Upper lobe of left lung (tissue), 6 donors: ENCODE data around the gene PILRB. TPM values are rescaled to one million over a fixed set of nuclear protein-coding genes. Genes with fewer than 3 reads are reported as not detected.

Experiments used
- ATAC-seq, 2 donors: fragments of 200-7000 bp; cut with Tn5 transposase; one replicate each; pipeline ENCODE4 v1.9.1; 2022; ENCODE audit warnings: mild to moderate bottlenecking in 2 of 2, moderate library complexity in 2 of 2; ENCODE audit not compliant: low FRiP score in 2 of 2
- DNase-seq, 2 donors: peaks; one replicate each; pipeline ENCODE4 v3.0.0-alpha.2; 2019 to 2020
- H3K27ac ChIP-seq, 4 donors: fragments of 200-600 bp; sonication (generic); one replicate each; pipeline ENCODE4 v1.5.1; 2016 to 2019
- H3K27me3 ChIP-seq, 4 donors: fragments of 200-600 bp; sonication (generic); one replicate each; pipeline ENCODE4 v1.5.1; 2017 to 2019
- H3K36me3 ChIP-seq, 4 donors: fragments of 200-600 bp; sonication (generic); one replicate each; pipeline ENCODE4 v1.5.1; 2016 to 2019
- H3K4me1 ChIP-seq, 4 donors: fragments of 200-600 bp; sonication (generic); one replicate each; pipeline ENCODE4 v1.5.1; 2018 to 2019
- H3K4me3 ChIP-seq, 4 donors: fragments of 200-600 bp; sonication (generic); one replicate each; pipeline ENCODE4 v1.5.1; 2017 to 2019; ENCODE audit warnings: mild to moderate bottlenecking in 2 of 4, moderate library complexity in 1 of 4
- H3K9me3 ChIP-seq, 4 donors: fragments of 200-600 bp; sonication (generic); one replicate each; pipeline ENCODE4 v1.5.1; 2018 to 2019
- EP300 ChIP-seq, 4 donors: sonication (generic); formaldehyde crosslinking; IDR thresholded peaks; one replicate each; pipeline ENCODE4 v1.5.1; 2017; ENCODE audit warnings: antibody characterized with exemption in 4 of 4, control low read depth in 2 of 4
- POLR2A ChIP-seq, 4 donors: fragments of 450-650 bp; IDR thresholded peaks; one replicate each; pipeline ENCODE4 v1.5.1; 2016 to 2017; ENCODE audit warnings: antibody characterized with exemption in 4 of 4, mild to moderate bottlenecking in 2 of 4
- POLR2AphosphoS5 ChIP-seq, 2 donors: sonication (generic); formaldehyde crosslinking; IDR thresholded peaks; one replicate each; pipeline ENCODE4 v1.5.1; 2017; ENCODE audit warnings: antibody characterized with exemption in 2 of 2
- WGBS, 2 donors: methylation state at CpG; one replicate each; pipeline ENCODE4 v1.1.5; 2017 to 2018; 5-methylcytosine and 5-hydroxymethylcytosine counted together
- total RNA-seq, 6 donors: library from RNA; depleted of rRNA in 4 of 6; stranded (reverse); fragments of >200 nt in 4 of 6; gene quantifications; one replicate each; pipeline versions ENCODE4 v1.1.0 to v1.2.1, GENCODE V29; 2016 to 2021
- TF ChIP-seq, protein P1 (sequence below), 6 experiments: fragments of 450-650 bp in 4 of 6; fragments of 200-600 bp in 2 of 6; sonication (generic) in 2 of 6; IDR thresholded peaks; one replicate each; pipeline ENCODE4 v1.5.1; 2016 to 2019; ENCODE audit warnings: antibody characterized with exemption in 6 of 6
- donor health status: DM: no; HTN: no; CAD: no; lungs with moderate emphysema.
- donor health status: DM: no; HTN: yes; CAD: no; lungs with severe emphysema.

The PILRB gene
- total RNA-seq, 6 donors from 2014 or later = 18.4 to 259 (median 39.9) TPM

DNA sequence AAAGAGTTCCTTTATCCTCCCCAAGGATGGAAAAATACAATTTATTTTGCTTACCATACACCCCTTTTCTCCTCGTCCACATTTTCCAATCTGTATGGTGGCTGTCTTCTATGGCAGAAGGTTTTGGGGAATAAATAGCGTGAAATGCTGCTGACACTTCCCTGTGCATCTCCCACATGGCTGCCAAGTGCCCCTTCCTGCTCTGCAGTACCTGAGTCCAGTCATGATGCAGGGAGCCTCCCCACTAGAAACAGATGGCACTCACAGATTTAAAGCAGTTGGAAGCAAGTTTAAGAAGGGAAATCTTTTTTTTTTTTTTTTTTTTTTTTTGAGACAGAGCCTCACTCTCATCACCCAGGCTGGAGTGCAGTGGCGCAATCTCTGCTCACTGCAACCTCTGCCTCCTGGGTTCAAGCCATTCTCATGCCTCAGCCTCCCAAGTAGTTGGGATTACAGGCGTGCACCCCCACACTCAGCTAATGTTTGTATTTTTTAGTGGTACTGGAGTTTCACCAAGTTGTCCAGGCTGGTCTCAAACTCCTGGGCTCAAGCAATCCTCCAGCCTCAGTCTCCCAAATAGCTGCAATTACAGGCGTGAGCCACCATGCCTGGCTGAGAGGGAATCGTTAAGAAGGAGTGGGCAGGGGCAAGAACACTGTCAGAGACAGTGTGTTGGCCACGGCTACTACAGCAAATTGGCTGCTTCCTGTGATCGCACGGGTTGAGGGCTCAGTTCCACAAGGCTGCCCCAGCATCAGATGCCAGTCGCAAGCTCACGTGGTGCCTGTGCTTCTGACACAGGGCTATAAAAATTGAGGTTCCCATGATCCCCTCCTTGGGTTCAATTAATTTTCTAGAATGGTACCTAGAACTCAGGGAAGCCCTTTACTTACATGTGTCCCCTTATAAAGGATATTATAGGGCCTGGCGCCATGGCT, 10.0 kb downstream of the PILRB start:
- TF ChIP-seq POLR2A (IDR thresholded peaks at IDR 0.05) (peak in 1 of 4 donors; percentile 39), POLR2AphosphoS5 (IDR thresholded peaks at IDR 0.05) (no peak)

DNA sequence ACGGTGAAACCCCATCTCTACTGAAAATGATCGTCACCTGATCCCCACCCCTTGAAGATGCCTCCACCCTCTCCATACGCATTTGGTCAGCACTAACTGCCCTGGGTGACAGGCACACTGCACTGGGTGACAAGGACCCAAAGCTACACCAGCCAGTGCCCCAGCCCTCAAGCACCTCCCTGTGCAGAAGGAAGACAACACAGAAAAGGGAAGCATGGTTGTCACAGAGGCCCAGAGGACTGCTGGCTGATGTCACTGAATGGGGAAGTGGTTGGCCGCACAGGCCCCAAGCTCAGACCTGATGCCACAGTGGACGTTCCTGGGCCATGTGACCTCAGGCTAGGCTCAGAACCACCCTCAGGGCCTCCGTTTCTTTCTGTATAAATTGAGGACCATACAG, 11.2 kb downstream of the PILRB start:
- Histone ChIP-seq H3K27ac (peak overlapping the region; percentile 78 to 84 (median 82)), H3K4me1 (peaks cover 9 to 28% (median 20%) of the 10 kb centered on the region in 4 donors), H3K27me3 (no peaks in the 10 kb centered on the region), H3K9me3 (no peaks in the 10 kb centered on the region), H3K36me3 (peaks cover 0 to 15% (median 0%) of the 10 kb centered on the region in 4 donors), H3K4me3 (no peak overlapping the region)
- ATAC-seq = peak; percentile 85
- TF ChIP-seq POLR2AphosphoS5 (IDR thresholded peaks at IDR 0.05) = peak; percentile 63 to 70
- peak in 2 of 4 donors; percentile 13 to 65 for TF ChIP-seq POLR2A (IDR thresholded peaks at IDR 0.05)
- TF ChIP-seq, protein P1, sequence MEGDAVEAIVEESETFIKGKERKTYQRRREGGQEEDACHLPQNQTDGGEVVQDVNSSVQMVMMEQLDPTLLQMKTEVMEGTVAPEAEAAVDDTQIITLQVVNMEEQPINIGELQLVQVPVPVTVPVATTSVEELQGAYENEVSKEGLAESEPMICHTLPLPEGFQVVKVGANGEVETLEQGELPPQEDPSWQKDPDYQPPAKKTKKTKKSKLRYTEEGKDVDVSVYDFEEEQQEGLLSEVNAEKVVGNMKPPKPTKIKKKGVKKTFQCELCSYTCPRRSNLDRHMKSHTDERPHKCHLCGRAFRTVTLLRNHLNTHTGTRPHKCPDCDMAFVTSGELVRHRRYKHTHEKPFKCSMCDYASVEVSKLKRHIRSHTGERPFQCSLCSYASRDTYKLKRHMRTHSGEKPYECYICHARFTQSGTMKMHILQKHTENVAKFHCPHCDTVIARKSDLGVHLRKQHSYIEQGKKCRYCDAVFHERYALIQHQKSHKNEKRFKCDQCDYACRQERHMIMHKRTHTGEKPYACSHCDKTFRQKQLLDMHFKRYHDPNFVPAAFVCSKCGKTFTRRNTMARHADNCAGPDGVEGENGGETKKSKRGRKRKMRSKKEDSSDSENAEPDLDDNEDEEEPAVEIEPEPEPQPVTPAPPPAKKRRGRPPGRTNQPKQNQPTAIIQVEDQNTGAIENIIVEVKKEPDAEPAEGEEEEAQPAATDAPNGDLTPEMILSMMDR (IDR thresholded peaks at IDR 0.05) = no peak
- peak in 1 of 4 donors; percentile 51 for TF ChIP-seq EP300 (IDR thresholded peaks at IDR 0.05)
- 54 to 69% methylated on average over 6 of the region's 6 CpGs for WGBS, 2 donors
- DNase-seq = peak in 1 of 2 donors; percentile 90

More for the DNA sequence above, 10.0 kb downstream of the PILRB start:
- no peaks in the 10 kb centered on the region for H3K27me3 ChIP-seq
- ATAC-seq = no peak
- H3K36me3 ChIP-seq = peaks cover 0 to 22% (median 0%) of the 10 kb centered on the region in 4 donors
- DNase-seq = no peak
- H3K4me1 ChIP-seq = peaks cover 9 to 24% (median 20%) of the 10 kb centered on the region in 4 donors
- H3K4me3 ChIP-seq = no peak overlapping the region
- peak overlapping the region; percentile 78 to 84 (median 82) for H3K27ac ChIP-seq
- no peaks in the 10 kb centered on the region for H3K9me3 ChIP-seq
- WGBS, 2 donors = 77 to 83% methylated on average over 10 to 12 of the region's 12 CpGs

- peaks cover 9 to 28% (median 22%) of the 10 kb centered on the region in 4 donors for H3K4me1 ChIP-seq
- TF ChIP-seq, protein P1 (IDR thresholded peaks at IDR 0.05) = no peak
- TF ChIP-seq POLR2AphosphoS5 (IDR thresholded peaks at IDR 0.05) (no peak), POLR2A (IDR thresholded peaks at IDR 0.05) (no peak), EP300 (IDR thresholded peaks at IDR 0.05) (no peak)
- no peaks in the 10 kb centered on the region for H3K27me3 ChIP-seq
- H3K27ac ChIP-seq = peak overlapping the region in 3 of 4 donors; percentile 78 to 84 (median 82)
- ATAC-seq = no peak
- peaks cover 0 to 8% (median 0%) of the 10 kb centered on the region in 4 donors for H3K36me3 ChIP-seq
- DNase-seq = no peak
- no peaks in the 10 kb centered on the region for H3K9me3 ChIP-seq
- 29 to 53% methylated on average over 4 of the region's 4 CpGs for WGBS, 2 donors
- H3K4me3 ChIP-seq = no peak overlapping the region
Observed at GRCh38 chr7:100370303-100370702, 12.4 kb downstream of the PILRB start.

GRCh38 chr7:100370746-100371145, 12.8 kb downstream of the PILRB start:
- Histone ChIP-seq H3K36me3 (peaks cover 0 to 8% (median 0%) of the 10 kb centered on the region in 4 donors), H3K9me3 (no peaks in the 10 kb centered on the region), H3K27me3 (no peaks in the 10 kb centered on the region), H3K4me1 (peaks cover 9 to 28% (median 21%) of the 10 kb centered on the region in 4 donors), H3K27ac (peak overlapping the region in 2 of 4 donors; percentile 78 to 82), H3K4me3 (no peak overlapping the region)
- ATAC-seq (no peak), DNase-seq (no peak)
- TF ChIP-seq POLR2A (IDR thresholded peaks at IDR 0.05) (no peak), POLR2AphosphoS5 (IDR thresholded peaks at IDR 0.05) (no peak), EP300 (IDR thresholded peaks at IDR 0.05) (no peak)
- TF ChIP-seq, protein P1 (IDR thresholded peaks at IDR 0.05) = no peak
- 90 to 91% methylated on average over 6 of the region's 6 CpGs for WGBS, 2 donors

DNA sequence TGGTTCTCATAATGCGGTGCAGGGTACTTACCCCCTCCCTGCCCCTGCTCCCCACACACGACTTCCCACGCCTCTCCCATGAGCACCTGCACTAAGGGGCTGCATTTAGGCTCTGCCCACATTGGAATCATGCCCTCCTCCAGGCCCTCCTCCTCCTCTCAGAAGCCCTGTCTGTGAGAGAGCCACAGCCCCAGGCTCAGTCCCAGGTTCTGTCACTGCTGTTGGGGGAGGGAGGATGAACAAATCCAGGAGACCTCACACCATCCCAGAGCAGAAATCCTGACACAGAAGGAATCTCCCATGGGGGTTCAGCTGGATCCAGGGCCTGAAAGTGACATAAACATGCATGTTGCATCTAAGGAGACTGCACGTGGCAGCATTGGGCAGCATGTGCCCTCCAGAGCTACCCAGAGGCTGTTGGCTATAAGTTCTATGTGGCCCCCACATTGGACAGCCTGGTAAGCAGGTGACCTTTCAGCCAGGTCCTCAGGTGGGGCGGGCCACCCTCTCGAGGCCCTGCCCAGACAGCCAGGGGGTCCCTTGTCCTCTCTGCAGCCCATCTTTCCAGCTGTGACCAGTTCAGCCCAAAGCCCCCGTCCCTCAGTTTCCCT, 13.7 kb downstream of the PILRB start:
- TF ChIP-seq EP300 (IDR thresholded peaks at IDR 0.05) = no peak
- TF ChIP-seq, protein P1 (IDR thresholded peaks at IDR 0.05) = no peak
- no peak for TF ChIP-seq POLR2A (IDR thresholded peaks at IDR 0.05)
- no peak for TF ChIP-seq POLR2AphosphoS5 (IDR thresholded peaks at IDR 0.05)
- peaks cover 9 to 28% (median 18%) of the 10 kb centered on the region in 4 donors for H3K4me1 ChIP-seq
- peaks cover 0 to 8% (median 0%) of the 10 kb centered on the region in 4 donors for H3K36me3 ChIP-seq
- no peaks in the 10 kb centered on the region for H3K9me3 ChIP-seq
- H3K4me3 ChIP-seq = no peak overlapping the region
- no peaks in the 10 kb centered on the region for H3K27me3 ChIP-seq
- ATAC-seq (no peak), DNase-seq (no peak)
- peak overlapping the region in 3 of 4 donors; percentile 84 to 89 (median 89) for H3K27ac ChIP-seq
- 55 to 74% methylated on average over 5 to 7 of the region's 7 CpGs for WGBS, 2 donors
